Measurements from ENCODE around the gene KRT72.

Gene KRT72

GRCh38 chr12:52631264-52631663, 30.0 kb upstream of the KRT72 start:
- Histone ChIP-seq H3K27me3 (replicated peaks; ENCODE audit: insufficient read depth, low read length) (peaks cover 3% of the 10 kb centered on the region; the same call in 1 of the 2 replicates), H3K27ac (ENCODE audit: low read length) (no peak overlapping the region), H3K9me3 (replicated peaks; ENCODE audit: insufficient read depth, low read length) (no peaks in the 10 kb centered on the region), H3K4me2 (ENCODE audit: low read depth, low read length) (no peak overlapping the region), H2AFZ (ENCODE audit: low read length) (no peak overlapping the region), H3K36me3 (replicated peaks; ENCODE audit: insufficient read depth, low read length) (no peaks in the 10 kb centered on the region), H4K20me1 (ENCODE audit: insufficient read depth, low read length) (no peaks in the 10 kb centered on the region), H3K9ac (ENCODE audit: low read length) (no peak overlapping the region), H3K9me2 (replicated peaks; ENCODE audit: insufficient read depth, low read length) (no peaks in the 10 kb centered on the region), H3K4me3 (ENCODE audit: low read length) (no peak overlapping the region), H3K4me1 (ENCODE audit: low read length) (no peaks in the 10 kb centered on the region), H3K79me2 (ENCODE audit: low read length) (no peaks in the 10 kb centered on the region), H3F3A (ENCODE audit: insufficient read depth, low read length) (no peaks in the 10 kb centered on the region)
- no peak for DNase-seq
- TF ChIP-seq, protein P1, sequence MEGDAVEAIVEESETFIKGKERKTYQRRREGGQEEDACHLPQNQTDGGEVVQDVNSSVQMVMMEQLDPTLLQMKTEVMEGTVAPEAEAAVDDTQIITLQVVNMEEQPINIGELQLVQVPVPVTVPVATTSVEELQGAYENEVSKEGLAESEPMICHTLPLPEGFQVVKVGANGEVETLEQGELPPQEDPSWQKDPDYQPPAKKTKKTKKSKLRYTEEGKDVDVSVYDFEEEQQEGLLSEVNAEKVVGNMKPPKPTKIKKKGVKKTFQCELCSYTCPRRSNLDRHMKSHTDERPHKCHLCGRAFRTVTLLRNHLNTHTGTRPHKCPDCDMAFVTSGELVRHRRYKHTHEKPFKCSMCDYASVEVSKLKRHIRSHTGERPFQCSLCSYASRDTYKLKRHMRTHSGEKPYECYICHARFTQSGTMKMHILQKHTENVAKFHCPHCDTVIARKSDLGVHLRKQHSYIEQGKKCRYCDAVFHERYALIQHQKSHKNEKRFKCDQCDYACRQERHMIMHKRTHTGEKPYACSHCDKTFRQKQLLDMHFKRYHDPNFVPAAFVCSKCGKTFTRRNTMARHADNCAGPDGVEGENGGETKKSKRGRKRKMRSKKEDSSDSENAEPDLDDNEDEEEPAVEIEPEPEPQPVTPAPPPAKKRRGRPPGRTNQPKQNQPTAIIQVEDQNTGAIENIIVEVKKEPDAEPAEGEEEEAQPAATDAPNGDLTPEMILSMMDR (IDR thresholded peaks at IDR 0.05; ENCODE audit: low read length), result no peak
- TF ChIP-seq EZH2 (optimal IDR thresholded peaks at IDR 0.05; ENCODE audit: low read depth, low read length) (no peak), EZH2phosphoT487 (IDR thresholded peaks at IDR 0.05; ENCODE audit: low read length) (no peak)

DNA sequence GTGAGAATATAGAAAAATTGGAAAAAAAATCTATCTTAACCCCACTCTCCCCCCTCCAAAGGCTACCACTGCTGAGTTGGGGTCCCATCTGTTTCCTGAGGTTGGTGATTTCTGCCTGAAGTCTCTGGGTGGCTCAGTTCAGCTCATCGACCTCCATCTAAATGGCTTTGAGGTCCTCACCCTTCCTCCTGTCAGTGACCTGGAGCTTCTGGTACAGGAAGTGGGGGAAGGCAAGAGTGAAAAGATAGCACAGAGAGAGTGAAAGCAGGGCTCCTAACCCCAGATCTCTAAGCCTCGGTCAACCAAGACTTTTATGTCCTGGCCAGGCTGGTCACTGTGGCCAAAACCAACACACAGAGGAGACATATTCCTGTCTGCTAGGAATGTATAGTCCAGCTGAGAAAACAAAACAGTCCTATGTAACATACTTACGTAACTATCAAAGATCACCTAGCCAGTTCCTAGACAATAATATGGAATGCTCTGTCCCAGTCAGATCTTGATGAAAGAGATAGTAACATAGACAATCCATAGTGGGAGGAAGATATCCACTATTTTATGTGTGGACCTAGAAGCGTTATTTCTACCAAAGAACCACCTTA, 29.4 kb upstream of the KRT72 start:
- H3K9me3 ChIP-seq (replicated peaks; ENCODE audit: insufficient read depth, low read length), result no peaks in the 10 kb centered on the region
- no peaks in the 10 kb centered on the region for H4K20me1 ChIP-seq (ENCODE audit: insufficient read depth, low read length)
- no peak for TF ChIP-seq EZH2phosphoT487 (IDR thresholded peaks at IDR 0.05; ENCODE audit: low read length)
- no peak for TF ChIP-seq EZH2 (optimal IDR thresholded peaks at IDR 0.05; ENCODE audit: low read depth, low read length)
- TF ChIP-seq, protein P1 (IDR thresholded peaks at IDR 0.05; ENCODE audit: low read length), result no peak
- H3K36me3 ChIP-seq (replicated peaks; ENCODE audit: insufficient read depth, low read length), result no peaks in the 10 kb centered on the region
- H3K9me2 ChIP-seq (replicated peaks; ENCODE audit: insufficient read depth, low read length), result no peaks in the 10 kb centered on the region
- H3K79me2 ChIP-seq (ENCODE audit: low read length), result no peaks in the 10 kb centered on the region
- DNase-seq, result no peak
- H3K4me2 ChIP-seq (ENCODE audit: low read depth, low read length), result no peak overlapping the region
- no peak overlapping the region for H3K4me3 ChIP-seq (ENCODE audit: low read length)
- no peak overlapping the region for H3K9ac ChIP-seq (ENCODE audit: low read length)
- H3K4me1 ChIP-seq (ENCODE audit: low read length), result no peaks in the 10 kb centered on the region
- peaks cover 3% of the 10 kb centered on the region; the same call in 1 of the 2 replicates for H3K27me3 ChIP-seq (replicated peaks; ENCODE audit: insufficient read depth, low read length)
- H2AFZ ChIP-seq (ENCODE audit: low read length), result no peak overlapping the region
- H3F3A ChIP-seq (ENCODE audit: insufficient read depth, low read length), result no peaks in the 10 kb centered on the region
- no peak overlapping the region for H3K27ac ChIP-seq (ENCODE audit: low read length)

- Histone ChIP-seq H3K4me1 (ENCODE audit: low read length) (no peaks in the 10 kb centered on the region), H3K9ac (ENCODE audit: low read length) (no peak overlapping the region), H4K20me1 (ENCODE audit: insufficient read depth, low read length) (no peaks in the 10 kb centered on the region), H3K79me2 (ENCODE audit: low read length) (no peaks in the 10 kb centered on the region), H3K4me2 (ENCODE audit: low read depth, low read length) (no peak overlapping the region), H3K9me3 (replicated peaks; ENCODE audit: insufficient read depth, low read length) (no peaks in the 10 kb centered on the region), H2AFZ (ENCODE audit: low read length) (no peak overlapping the region), H3K4me3 (ENCODE audit: low read length) (no peak overlapping the region), H3K36me3 (replicated peaks; ENCODE audit: insufficient read depth, low read length) (no peaks in the 10 kb centered on the region), H3K9me2 (replicated peaks; ENCODE audit: insufficient read depth, low read length) (no peaks in the 10 kb centered on the region), H3F3A (ENCODE audit: insufficient read depth, low read length) (no peaks in the 10 kb centered on the region), H3K27ac (ENCODE audit: low read length) (no peak overlapping the region), H3K27me3 (replicated peaks; ENCODE audit: insufficient read depth, low read length) (peaks cover 3% of the 10 kb centered on the region; the same call in 1 of the 2 replicates)
- no peak for TF ChIP-seq EZH2phosphoT487 (IDR thresholded peaks at IDR 0.05; ENCODE audit: low read length)
- TF ChIP-seq, protein P1 (IDR thresholded peaks at IDR 0.05; ENCODE audit: low read length), result no peak
- DNase-seq, result no peak
Measured at GRCh38 chr12:52630008-52630500, 28.8 kb upstream of the KRT72 start.

Measured in MM.1S (cell line).